Endothelial cell of umbilical vein (primary cell): ENCODE data around the gene ERGIC1. TPM values are rescaled to one million over a fixed set of nuclear protein-coding genes. Genes with fewer than 3 reads are reported as not detected.

Source experiments
- BruUV-seq: library from RNA; stranded (reverse); fragments of 400-500 nt; replicated peaks from 2 replicates; lab custom pipeline; 2021; lab: Mats Ljungman, UMichigan
- CTCF ChIA-PET: fragments of 300-600, 350-600 bp; sonication (Branson Sonifier 250); formaldehyde crosslinking; loops from one replicate; lab custom pipeline; 2021; ENCODE audit warnings: antibody characterized with exemption, inconsistent platforms; lab: Charles Lee
- POLR2A ChIA-PET: fragments of 300-600, 350-600 bp; sonication (Branson Sonifier 250); formaldehyde crosslinking; loops from one replicate; lab custom pipeline; 2021; ENCODE audit warnings: antibody characterized with exemption, inconsistent platforms; lab: Charles Lee
- DNase-seq: peaks from one replicate; pipeline ENCODE4 v3.0.0-alpha.2; 2011; ENCODE audit warnings: low read depth, low spot score
- FAIRE-seq: peaks from 2 replicates; lab custom pipeline; 2011; peaks lifted over from hg19 to GRCh38; lab: Jason Lieb, UNC
- H2AFZ ChIP-seq: 2 replicates; pipeline ENCODE4 v1.6.0; 2012; ENCODE audit warnings: low read depth, low read length, control low read depth, inconsistent platforms
- H3K27ac ChIP-seq: 2 replicates; pipeline ENCODE4 v1.5.1; 2011; ENCODE audit warnings: low read depth, mild to moderate bottlenecking, control low read depth, low read length, moderate library complexity; ENCODE audit not compliant: insufficient read depth
- H3K27me3 ChIP-seq, 2 experiments: 2 replicates each; pipeline versions ENCODE4 v1.6.0 to v1.6.1; 2011; ENCODE audit warnings: low read length in 2 of 2, mixed read lengths in 1 of 2; ENCODE audit not compliant: control insufficient read depth in 2 of 2, insufficient read depth in 2 of 2
- H3K36me3 ChIP-seq, 2 experiments: 2 replicates in 1 of 2; 3 replicates in 1 of 2; pipeline ENCODE4 v1.5.1; 2011; ENCODE audit warnings: low read length in 2 of 2, mild to moderate bottlenecking in 1 of 2, moderate library complexity in 1 of 2; ENCODE audit not compliant: control insufficient read depth in 2 of 2, insufficient read depth in 2 of 2; ENCODE audit errors: extremely low read depth in 1 of 2
- H3K4me1 ChIP-seq: 3 replicates; pipeline ENCODE4 v1.5.1; 2011; ENCODE audit warnings: mild to moderate bottlenecking, low read length; ENCODE audit not compliant: control insufficient read depth, insufficient read depth; ENCODE audit errors: extremely low read depth
- H3K4me2 ChIP-seq: 2 replicates; pipeline ENCODE4 v1.6.1; 2011; ENCODE audit warnings: low read length, control low read depth, mixed read lengths; ENCODE audit not compliant: insufficient read depth
- H3K4me3 ChIP-seq, 3 experiments: fragments of 200-600 bp in 1 of 3; sonication (generic), shearing (Covaris generic) in 1 of 3; replicated peaks in 1 of 3; 2 replicates each; pipeline ENCODE4 v1.5.1; 2011 to 2016; ENCODE audit warnings: control low read depth in 3 of 3, low read length in 3 of 3, mild to moderate bottlenecking in 2 of 3, inconsistent platforms in 1 of 3, low read depth in 1 of 3, moderate library complexity in 1 of 3; ENCODE audit not compliant: insufficient read depth in 1 of 3
- H3K79me2 ChIP-seq: 2 replicates; pipeline ENCODE4 v1.6.0; 2012; ENCODE audit warnings: low read length, inconsistent platforms; ENCODE audit not compliant: control insufficient read depth, insufficient read depth
- H3K9ac ChIP-seq: replicated peaks from 2 replicates; pipeline ENCODE3; 2011; ENCODE audit warnings: low read length, control low read depth; ENCODE audit not compliant: insufficient read depth; ENCODE audit errors: extremely low read depth
- H3K9me1 ChIP-seq: replicated peaks from 3 replicates; pipeline ENCODE4 v1.6.0; 2011; ENCODE audit warnings: mild to moderate bottlenecking, low read length; ENCODE audit not compliant: control insufficient read depth, insufficient read depth; ENCODE audit errors: extremely low read depth
- H3K9me3 ChIP-seq: replicated peaks from 2 replicates; pipeline ENCODE4 v1.5.1; 2012; ENCODE audit warnings: low read length, inconsistent platforms; ENCODE audit not compliant: control insufficient read depth, insufficient read depth
- H4K20me1 ChIP-seq: replicated peaks from 2 replicates; pipeline ENCODE3; 2011; ENCODE audit warnings: mild to moderate bottlenecking, low read length; ENCODE audit not compliant: control insufficient read depth, insufficient read depth; ENCODE audit errors: extremely low read depth
- CTCF ChIP-seq, 2 donors: IDR thresholded peaks; 1 replicate in 1 of 2; 2 replicates in 1 of 2; pipeline ENCODE4 v1.5.1; 2011; ENCODE audit warnings: low read length in 2 of 2, mild to moderate bottlenecking in 2 of 2, moderate library complexity in 2 of 2, control low read depth in 1 of 2, inconsistent platforms in 1 of 2, low read depth in 1 of 2; ENCODE audit not compliant: insufficient read depth in 1 of 2; ENCODE audit errors: extremely low read depth in 1 of 2
- EZH2 ChIP-seq: IDR thresholded peaks from 2 replicates; pipeline ENCODE4 v1.6.1; 2012; ENCODE audit warnings: borderline replicate concordance, low read depth, mild to moderate bottlenecking, moderate library complexity, low read length, inconsistent platforms; ENCODE audit not compliant: severe bottlenecking
- FOS ChIP-seq: IDR thresholded peaks from 2 replicates; pipeline ENCODE4 v1.6.1; 2011; ENCODE audit warnings: mild to moderate bottlenecking, low read length, moderate library complexity, borderline replicate concordance; ENCODE audit not compliant: insufficient read depth
- GATA2 ChIP-seq: IDR thresholded peaks from 2 replicates; pipeline ENCODE4 v1.7.0; 2011; ENCODE audit warnings: low read depth, mild to moderate bottlenecking, moderate library complexity, mixed read lengths, low read length; ENCODE audit not compliant: insufficient read length, insufficient read depth
- JUN ChIP-seq: IDR thresholded peaks from 2 replicates; pipeline ENCODE4 v1.6.1; 2011; ENCODE audit warnings: borderline replicate concordance, low read depth; ENCODE audit not compliant: insufficient read length, insufficient read depth
- MYC ChIP-seq: IDR thresholded peaks from one replicate; pipeline ENCODE4 v1.6.1; 2011; ENCODE audit warnings: mild to moderate bottlenecking, low read depth, low read length
- POLR2A ChIP-seq: IDR thresholded peaks from 2 replicates; pipeline ENCODE4 v1.6.1; 2012; ENCODE audit warnings: low read depth, mild to moderate bottlenecking, control low read depth, low read length
- POLR2AphosphoS5 ChIP-seq: IDR thresholded peaks from 2 replicates; pipeline ENCODE4 v1.6.1; 2012; ENCODE audit warnings: low read depth, mild to moderate bottlenecking, control low read depth, low read length, moderate library complexity; ENCODE audit not compliant: insufficient read depth
- dilution Hi-C: fragments of 300-500 bp; cut with MboI; formaldehyde crosslinking; loops from one replicate; pipeline ENCODE4 v1.15.0; 2019; ENCODE audit warnings: low sequenced_read_pairs; ENCODE audit not compliant: extremely low pct_ligation_motif_present
- intact Hi-C: fragments of 100-400 bp; cut with micrococcal nuclease; formaldehyde crosslinking; loops from one replicate; pipeline ENCODE4 v1.10.0; 2022
- polyA plus RNA-seq, 4 experiments: library from polyadenylated mRNA; depleted of rRNA in 3 of 4; stranded (reverse) in 3 of 4; unstranded in 1 of 4; fragments of >200 nt; gene quantifications; 2 replicates each; pipeline versions ENCODE4 v1.2.1 to v1.2.3, GENCODE V29; 2011 to 2012; ENCODE audit warnings: missing spikeins in 1 of 4
- total RNA-seq: library from RNA; stranded (reverse); gene quantifications from 2 replicates; pipeline ENCODE4 v1.2.3, GENCODE V29; 2021
- TF ChIP-seq, protein P1 (sequence below): IDR thresholded peaks from 2 replicates; pipeline ENCODE4 v1.6.1; 2011; ENCODE audit not compliant: insufficient read depth, insufficient read length

ERGIC1 gene
- total and polyA plus RNA-seq, 2 donors (not counting 3 experiments of a cell fraction or from before 2014, with no cell fraction given): 105 to 109 TPM

GRCh38 chr5:172911628-172911880 lies 77.5 kb downstream of the ERGIC1 start:
- DNase-seq (no peak), FAIRE-seq (peak; percentile 42)

More at GRCh38 chr5:172911628-172911880, 77.5 kb downstream of the ERGIC1 start:
- Histone ChIP-seq H3K79me2 (no peaks in the 10 kb centered on the region), H3K4me2 (peak overlapping the region; percentile 49), H3K27me3 (no peaks in the 10 kb centered on the region), H2AFZ (no peak overlapping the region), H3K36me3 (peaks cover 0 to 12% of the 10 kb centered on the region in 2 experiments), H3K9me1 (no peaks in the 10 kb centered on the region), H3K4me3 (no peak overlapping the region), H4K20me1 (no peaks in the 10 kb centered on the region), H3K9ac (peak overlapping the region; percentile 64), H3K9me3 (no peaks in the 10 kb centered on the region), H3K4me1 (peaks cover 15% of the 10 kb centered on the region), H3K27ac (peak overlapping the region; percentile 89)
- no TSS peak for BruUV-seq
- TF ChIP-seq GATA2 (no peak), CTCF (IDR thresholded peaks at IDR 0.05; ENCODE audit: extremely low read depth in 1 of 2, insufficient read depth in 1 of 2, low read depth in 1 of 2, low read length in 2 of 2) (no peak), FOS (no peak), EZH2 (no peak), MYC (no peak), POLR2AphosphoS5 (no peak), JUN (no peak), POLR2A (no peak)
- TF ChIP-seq, protein P1, sequence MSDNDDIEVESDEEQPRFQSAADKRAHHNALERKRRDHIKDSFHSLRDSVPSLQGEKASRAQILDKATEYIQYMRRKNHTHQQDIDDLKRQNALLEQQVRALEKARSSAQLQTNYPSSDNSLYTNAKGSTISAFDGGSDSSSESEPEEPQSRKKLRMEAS: no peak
- dilution Hi-C loops: no loop called here
- intact Hi-C loops: loop anchor here (1.0 to 2.0 kb wide), 6 partner anchors 20 to 194 kb away; partner anchors contain the start of genes DUSP1 and ERGIC1
- ChIA-PET CTCF (interaction anchor here (0.9 to 3.0 kb wide), 13 partner anchors 12 to 197 kb away, joined by 3 to 33 read pairs (median 7); partner anchors contain the start of gene DUSP1), POLR2A (no interaction called here)
